Activated naive CD4-positive, alpha-beta T cell treated with anti-CD3 and anti-CD28 coated beads, Interleukin-2, amount 50 U/mL, for 24 hours (primary cell): ENCODE results near the gene AJUBA.

Experiments
- H3K27ac Mint-ChIP-seq: one replicate; pipeline ENCODE4 v1.8.0; 2021; ENCODE audit warnings: mild to moderate bottlenecking, mixed read lengths
- H3K27me3 Mint-ChIP-seq: one replicate; pipeline ENCODE4 v1.8.0; 2021; ENCODE audit warnings: mixed read lengths
- H3K36me3 Mint-ChIP-seq: one replicate; pipeline ENCODE4 v1.8.0; 2021; ENCODE audit warnings: mixed read lengths
- H3K4me1 Mint-ChIP-seq: one replicate; pipeline ENCODE4 v1.8.0; 2021; ENCODE audit warnings: mixed read lengths
- H3K4me3 Mint-ChIP-seq: one replicate; pipeline ENCODE4 v1.8.0; 2021; ENCODE audit warnings: mild to moderate bottlenecking, mixed read lengths
- H3K9me3 Mint-ChIP-seq: one replicate; pipeline ENCODE4 v1.8.0; 2021; ENCODE audit warnings: mixed read lengths

Gene AJUBA

GRCh38 chr14:22995889-22996625 is 13.7 kb upstream of the AJUBA start:
- Mint-ChIP-seq H3K4me1 (no peaks in the 10 kb centered on the region), H3K27ac (no peak overlapping the region), H3K36me3 (peaks cover 5% of the 10 kb centered on the region), H3K27me3 (no peaks in the 10 kb centered on the region), H3K4me3 (no peak overlapping the region), H3K9me3 (no peaks in the 10 kb centered on the region)

DNA sequence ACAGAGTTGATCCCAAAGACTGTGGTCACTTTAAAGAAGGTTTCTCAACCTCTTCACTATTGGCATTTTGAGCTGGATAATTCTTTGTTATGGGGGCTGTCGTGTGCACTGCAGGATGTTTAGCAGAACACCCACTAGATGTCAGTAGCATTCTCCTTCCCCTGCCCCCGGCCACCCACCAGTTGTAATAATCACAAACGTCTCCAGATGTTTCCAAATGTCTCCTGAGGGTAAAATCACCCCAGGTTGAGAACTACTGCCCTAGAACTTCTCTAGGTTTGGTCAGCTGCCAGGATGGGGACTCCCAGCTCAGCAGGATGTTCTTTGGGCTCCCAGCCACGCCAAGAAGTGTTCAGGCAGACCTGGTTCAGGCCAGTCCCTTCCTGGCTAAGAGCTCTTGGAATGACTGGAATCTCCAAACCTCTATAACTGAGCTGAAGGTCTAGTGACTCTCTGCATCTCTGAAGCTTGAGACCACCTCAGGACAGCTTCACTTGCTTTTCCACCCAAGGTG is 12.5 kb upstream of the AJUBA start:
- H3K27ac Mint-ChIP-seq, result no peak overlapping the region
- peaks cover 5% of the 10 kb centered on the region for H3K36me3 Mint-ChIP-seq
- no peaks in the 10 kb centered on the region for H3K27me3 Mint-ChIP-seq
- no peaks in the 10 kb centered on the region for H3K9me3 Mint-ChIP-seq
- H3K4me1 Mint-ChIP-seq, result no peaks in the 10 kb centered on the region
- no peak overlapping the region for H3K4me3 Mint-ChIP-seq

- Mint-ChIP-seq H3K36me3 (peaks cover 5% of the 10 kb centered on the region), H3K4me3 (no peak overlapping the region), H3K27ac (no peak overlapping the region), H3K27me3 (no peaks in the 10 kb centered on the region), H3K9me3 (no peaks in the 10 kb centered on the region), H3K4me1 (no peaks in the 10 kb centered on the region)
These were observed 11.2 kb upstream of the AJUBA start for GRCh38 chr14:22993517-22993916.

DNA sequence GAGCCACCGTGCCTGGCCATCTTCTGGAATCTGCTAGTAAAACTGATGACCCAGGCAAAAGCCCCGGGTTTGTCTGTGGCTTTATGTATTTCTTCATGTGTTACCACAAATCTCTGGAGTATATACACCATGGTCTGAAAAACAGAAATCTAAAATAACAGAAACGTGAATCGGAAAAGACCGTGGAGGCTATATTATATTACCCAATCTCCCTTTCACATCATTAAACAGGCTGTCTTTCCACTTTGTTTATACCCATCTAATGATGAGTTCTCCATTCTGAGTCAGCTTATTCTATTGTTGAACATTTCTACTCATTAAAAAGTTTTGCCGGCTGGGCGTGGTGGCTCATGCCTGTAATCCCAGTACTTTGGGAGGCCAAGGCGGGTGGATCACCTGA is 9.5 kb upstream of the AJUBA start:
- H3K4me1 Mint-ChIP-seq, result no peaks in the 10 kb centered on the region
- H3K4me3 Mint-ChIP-seq, result no peak overlapping the region
- H3K27me3 Mint-ChIP-seq, result no peaks in the 10 kb centered on the region
- H3K36me3 Mint-ChIP-seq, result peaks cover 5% of the 10 kb centered on the region
- H3K27ac Mint-ChIP-seq, result no peak overlapping the region
- H3K9me3 Mint-ChIP-seq, result no peaks in the 10 kb centered on the region

GRCh38 chr14:22987291-22987690 is 4.9 kb upstream of the AJUBA start:
- Mint-ChIP-seq H3K27me3 (no peaks in the 10 kb centered on the region), H3K4me1 (no peaks in the 10 kb centered on the region), H3K27ac (no peak overlapping the region), H3K4me3 (no peak overlapping the region), H3K9me3 (no peaks in the 10 kb centered on the region), H3K36me3 (peaks cover 2% of the 10 kb centered on the region)

DNA sequence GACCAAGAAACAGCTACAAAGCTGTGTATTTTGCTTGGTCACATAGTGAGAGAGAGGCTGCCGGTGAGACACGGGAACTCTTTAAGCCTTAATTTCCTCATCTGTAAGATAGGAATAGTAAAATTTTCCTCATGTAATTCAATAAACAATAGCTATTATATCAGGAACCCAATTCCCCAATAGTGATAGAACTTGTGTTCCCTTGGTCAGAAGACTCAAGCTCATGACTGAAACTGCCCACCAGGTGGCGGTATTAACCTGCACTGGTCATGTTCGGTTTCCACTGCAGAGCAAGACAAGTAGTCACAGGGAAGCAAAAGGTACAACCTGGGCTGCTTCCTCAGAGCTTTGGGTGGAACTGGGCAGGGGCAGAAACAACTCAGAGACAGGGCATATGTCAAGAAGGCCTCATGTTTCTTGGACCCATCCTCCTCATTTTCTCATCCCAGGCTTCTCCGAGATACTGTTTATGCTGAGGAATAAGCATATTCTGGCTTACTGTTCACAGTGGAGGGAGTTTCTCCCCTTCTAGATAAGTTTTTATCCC is 4.2 kb upstream of the AJUBA start:
- no peaks in the 10 kb centered on the region for H3K36me3 Mint-ChIP-seq
- H3K4me3 Mint-ChIP-seq, result no peak overlapping the region
- H3K27ac Mint-ChIP-seq, result no peak overlapping the region

DNA sequence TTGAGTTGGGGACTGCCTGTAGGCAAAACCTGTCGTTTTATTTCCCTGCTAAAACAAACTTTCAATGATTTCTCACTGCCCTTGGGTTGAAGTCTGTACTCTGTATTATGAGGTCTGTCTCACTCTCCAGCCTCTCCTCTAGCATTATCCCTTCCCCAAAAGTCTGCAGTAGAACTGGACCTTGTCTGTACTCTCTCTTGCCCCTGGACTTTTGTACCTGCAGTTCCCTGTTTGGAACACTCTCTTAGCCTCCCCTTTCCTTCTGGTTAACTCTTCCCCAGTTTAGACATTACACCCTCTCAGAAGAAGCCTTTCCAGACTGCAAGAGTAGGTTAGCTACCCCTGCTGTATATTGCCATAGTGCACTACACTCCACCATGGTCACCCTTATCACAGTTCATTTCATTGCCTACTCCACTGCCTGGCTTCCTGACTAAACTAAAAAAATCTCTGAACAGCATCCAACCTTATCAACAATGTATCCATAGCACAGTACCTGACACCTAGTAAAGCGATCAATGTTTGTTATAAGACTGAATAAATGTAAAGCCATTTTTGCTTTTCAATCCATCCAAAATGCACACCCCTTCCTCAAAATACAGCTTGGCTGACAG is 3.6 kb upstream of the AJUBA start:
- Mint-ChIP-seq H3K27me3 (no peaks in the 10 kb centered on the region), H3K27ac (no peak overlapping the region), H3K4me3 (no peak overlapping the region), H3K4me1 (no peaks in the 10 kb centered on the region), H3K9me3 (no peaks in the 10 kb centered on the region), H3K36me3 (no peaks in the 10 kb centered on the region)

More for the DNA sequence above, 4.2 kb upstream of the AJUBA start:
- Mint-ChIP-seq H3K27me3 (no peaks in the 10 kb centered on the region), H3K9me3 (no peaks in the 10 kb centered on the region), H3K4me1 (no peaks in the 10 kb centered on the region)

GRCh38 chr14:22984959-22985658 is 2.8 kb upstream of the AJUBA start:
- Mint-ChIP-seq H3K36me3 (no peaks in the 10 kb centered on the region), H3K27me3 (no peaks in the 10 kb centered on the region), H3K4me1 (peaks cover 2% of the 10 kb centered on the region), H3K4me3 (no peak overlapping the region), H3K9me3 (no peaks in the 10 kb centered on the region), H3K27ac (peak overlapping the region; percentile 3)

DNA sequence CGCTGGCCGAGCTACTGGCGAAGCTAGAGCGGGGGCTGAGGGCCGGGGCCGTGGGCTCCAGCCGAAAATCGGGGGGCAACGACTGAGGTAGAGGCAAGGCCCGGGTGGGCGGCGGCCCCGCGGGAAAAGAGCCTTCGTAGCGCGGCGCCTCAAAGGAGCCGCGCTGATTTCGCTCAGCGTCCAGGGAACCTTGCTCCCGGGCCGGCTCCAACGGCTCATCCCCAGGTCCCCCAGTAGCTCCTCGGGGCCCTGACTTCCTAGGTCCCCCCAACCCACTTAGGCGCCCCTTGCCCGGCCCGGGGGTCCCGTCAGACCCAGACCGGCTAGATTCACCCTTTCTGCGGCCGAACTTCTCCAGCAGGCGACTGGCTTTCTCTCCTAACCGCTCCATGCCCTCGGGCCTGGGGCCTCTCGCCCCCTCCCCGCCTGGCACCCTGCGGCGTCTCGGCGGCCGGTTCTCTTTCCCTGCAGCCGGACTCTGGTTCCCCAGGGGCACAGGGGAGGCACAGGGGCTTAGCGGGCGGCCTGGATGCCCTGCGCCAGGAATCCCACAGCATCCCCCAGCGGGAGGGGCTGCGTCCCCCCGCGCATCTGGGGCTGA is 375 bp downstream of the AJUBA start:
- Mint-ChIP-seq H3K4me3 (peak overlapping the region; percentile 45), H3K36me3 (no peaks in the 10 kb centered on the region), H3K27me3 (no peaks in the 10 kb centered on the region), H3K27ac (no peak overlapping the region), H3K4me1 (peaks cover 8% of the 10 kb centered on the region), H3K9me3 (no peaks in the 10 kb centered on the region)

DNA sequence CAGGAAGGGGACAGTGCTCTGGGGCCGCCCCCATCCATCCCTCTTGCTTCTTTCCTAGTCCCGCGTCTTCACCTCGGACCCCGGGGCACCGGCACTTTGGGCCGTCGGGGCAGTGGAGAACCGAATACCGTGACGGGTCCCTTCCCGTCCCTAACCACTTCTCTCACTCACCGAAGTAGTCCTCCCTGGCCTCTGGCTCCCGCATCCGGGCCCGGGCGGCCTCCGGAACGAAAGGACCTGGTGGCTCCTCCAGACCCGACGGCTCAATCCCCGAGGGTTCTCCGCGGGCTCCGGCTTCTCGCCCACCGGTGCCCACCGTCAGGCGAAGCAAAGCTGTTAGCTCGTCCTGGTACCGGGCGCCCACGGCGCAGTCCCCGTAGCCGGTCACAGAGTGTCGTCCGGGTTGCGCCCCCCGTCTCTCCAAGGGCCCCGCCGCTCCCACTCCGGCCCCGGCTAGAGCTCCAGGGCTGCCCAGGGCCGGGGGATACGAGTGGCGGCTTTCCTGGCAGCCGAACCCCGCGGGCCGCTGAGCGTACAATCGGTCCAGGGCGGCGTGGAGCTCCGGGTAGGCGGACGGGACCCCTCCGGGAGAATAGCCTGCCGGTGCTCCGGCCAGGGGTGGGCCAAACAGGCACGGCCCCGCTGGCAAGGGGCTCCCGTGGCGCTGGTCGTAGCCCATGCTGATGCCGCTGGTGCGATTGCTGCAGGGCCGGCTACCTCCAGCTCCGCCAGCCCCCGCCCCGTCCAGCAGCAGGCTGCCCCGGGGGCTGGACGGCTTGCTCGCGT is 1.1 kb downstream of the AJUBA start:
- no peak overlapping the region for H3K27ac Mint-ChIP-seq
- H3K9me3 Mint-ChIP-seq, result no peaks in the 10 kb centered on the region
- H3K4me3 Mint-ChIP-seq, result peak overlapping the region; percentile 64
- H3K36me3 Mint-ChIP-seq, result no peaks in the 10 kb centered on the region
- peaks cover 8% of the 10 kb centered on the region for H3K4me1 Mint-ChIP-seq
- no peaks in the 10 kb centered on the region for H3K27me3 Mint-ChIP-seq

- Mint-ChIP-seq H3K36me3 (no peaks in the 10 kb centered on the region), H3K4me3 (peak overlapping the region; percentile 64), H3K4me1 (peaks cover 8% of the 10 kb centered on the region), H3K27me3 (no peaks in the 10 kb centered on the region), H3K9me3 (no peaks in the 10 kb centered on the region), H3K27ac (no peak overlapping the region)
These were observed 1.7 kb downstream of the AJUBA start for GRCh38 chr14:22980672-22981089.

DNA sequence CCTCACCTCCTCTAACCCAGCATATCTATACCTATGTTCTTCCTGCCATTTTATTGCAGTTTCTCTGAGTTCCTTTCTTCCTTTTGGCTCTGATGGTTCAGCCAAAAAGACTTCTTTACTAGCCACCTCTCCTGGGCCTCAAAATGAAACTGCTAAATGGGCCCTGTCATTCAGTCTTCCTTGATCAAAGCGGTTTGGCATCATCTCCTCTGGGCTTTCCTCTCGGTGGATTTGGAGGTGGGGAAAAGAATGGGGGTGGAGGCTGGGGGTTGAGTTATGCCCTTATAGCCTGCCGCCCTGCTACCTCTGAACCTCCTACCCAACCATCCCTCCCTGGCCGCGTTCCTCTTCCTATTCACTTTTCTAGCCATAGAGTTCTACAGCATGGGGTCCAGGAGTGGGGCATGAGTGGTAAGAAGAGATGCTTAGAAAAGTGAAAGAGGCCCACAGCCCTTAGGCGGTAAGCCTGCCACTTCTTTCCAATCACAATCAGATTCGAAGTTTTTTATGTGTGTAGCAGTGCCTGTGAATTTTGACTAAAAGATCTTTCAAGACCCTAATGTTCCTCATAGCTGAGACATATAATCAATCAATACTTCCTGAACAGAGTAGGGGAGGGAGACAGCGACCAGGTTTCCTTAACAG is 2.5 kb downstream of the AJUBA start:
- no peaks in the 10 kb centered on the region for H3K36me3 Mint-ChIP-seq
- H3K9me3 Mint-ChIP-seq, result no peaks in the 10 kb centered on the region
- no peaks in the 10 kb centered on the region for H3K27me3 Mint-ChIP-seq
- peak overlapping the region; percentile 20 for H3K27ac Mint-ChIP-seq
- peak overlapping the region; percentile 61 for H3K4me3 Mint-ChIP-seq
- peaks cover 8% of the 10 kb centered on the region for H3K4me1 Mint-ChIP-seq

- Mint-ChIP-seq H3K27ac (peak overlapping the region; percentile 4), H3K4me1 (peaks cover 8% of the 10 kb centered on the region), H3K36me3 (no peaks in the 10 kb centered on the region), H3K27me3 (no peaks in the 10 kb centered on the region), H3K9me3 (no peaks in the 10 kb centered on the region), H3K4me3 (no peak overlapping the region)
These were observed 3.2 kb downstream of the AJUBA start for GRCh38 chr14:22978981-22979671.

DNA sequence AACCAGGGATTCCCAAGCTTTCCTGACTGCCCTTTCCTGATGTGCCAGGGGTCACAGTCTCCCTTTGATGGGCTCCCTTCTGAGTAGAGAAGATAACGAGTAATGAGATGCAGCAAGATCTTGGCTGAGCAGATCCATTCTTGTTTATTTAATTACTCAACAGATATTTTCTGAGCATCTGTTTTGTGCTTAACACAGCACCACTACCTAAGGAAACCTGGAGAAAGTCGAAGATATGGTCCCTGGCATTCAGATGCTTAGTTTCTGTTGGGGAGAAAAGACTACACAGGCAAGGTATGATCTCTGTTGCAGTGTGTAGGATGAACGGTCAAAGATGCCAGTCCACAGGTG is 3.9 kb downstream of the AJUBA start:
- Mint-ChIP-seq H3K4me1 (peaks cover 8% of the 10 kb centered on the region), H3K9me3 (no peaks in the 10 kb centered on the region), H3K27me3 (no peaks in the 10 kb centered on the region), H3K4me3 (no peak overlapping the region), H3K27ac (no peak overlapping the region), H3K36me3 (no peaks in the 10 kb centered on the region)
